Right lobe of liver (tissue), 4 donors: ENCODE measurements around the gene ZNF714.

Experiments used
- POLR2A ChIP-seq: fragments of 450-650 bp; IDR thresholded peaks from one replicate; pipeline ENCODE4 v1.6.1; 2017; ENCODE audit warnings: antibody characterized with exemption, mild to moderate bottlenecking
- TF ChIP-seq, protein P1 (sequence below), 4 donors: fragments of 200-600 bp in 3 of 4; fragments of 450-650 bp in 1 of 4; IDR thresholded peaks; one replicate each; pipeline versions ENCODE4 v1.5.1 to v1.8.0; 2016 to 2022; ENCODE audit warnings: antibody characterized with exemption in 4 of 4, mild to moderate bottlenecking in 2 of 4
- donor health status: DM: no; HTN: no; CAD: no.
- donor health status: DM: no; HTN: no; CAD: no.
- donor health status: DM: no; HTN: yes; CAD: no.

DNA sequence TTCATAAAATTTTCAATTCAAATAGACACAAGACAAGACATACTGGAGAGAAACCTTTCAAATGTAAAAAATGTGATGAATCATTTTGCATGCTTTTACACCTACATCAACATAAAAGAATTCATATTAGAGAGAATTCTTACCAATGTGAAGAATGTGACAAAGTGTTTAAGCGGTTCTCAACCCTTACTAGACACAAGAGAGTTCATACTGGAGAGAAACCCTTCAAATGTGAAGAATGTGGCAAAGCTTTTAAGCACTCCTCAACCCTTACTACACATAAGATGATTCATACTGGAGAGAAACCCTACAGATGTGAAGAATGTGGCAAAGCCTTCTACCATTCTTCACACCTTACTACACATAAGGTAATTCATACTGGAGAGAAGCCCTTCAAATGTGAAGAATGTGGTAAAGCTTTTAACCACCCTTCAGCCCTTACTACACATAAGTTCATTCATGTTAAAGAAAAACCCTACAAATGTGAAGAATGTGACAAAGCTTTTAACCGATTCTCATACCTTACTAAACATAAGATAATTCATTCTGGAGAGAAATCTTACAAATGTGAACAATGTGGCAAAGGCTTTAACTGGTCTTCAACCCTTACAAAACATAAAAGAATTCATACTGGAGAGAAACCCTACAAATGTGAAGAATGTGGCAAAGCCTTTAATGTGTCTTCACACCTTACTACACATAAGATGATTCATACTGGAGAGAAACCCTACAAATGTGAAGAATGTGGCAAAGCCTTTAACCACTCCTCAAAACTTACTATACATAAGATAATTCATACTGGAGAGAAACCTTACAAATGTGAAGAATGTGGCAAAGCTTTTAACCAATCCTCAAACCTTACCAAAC lies 35.3 kb downstream of the ZNF714 start:
- TF ChIP-seq, protein P1, sequence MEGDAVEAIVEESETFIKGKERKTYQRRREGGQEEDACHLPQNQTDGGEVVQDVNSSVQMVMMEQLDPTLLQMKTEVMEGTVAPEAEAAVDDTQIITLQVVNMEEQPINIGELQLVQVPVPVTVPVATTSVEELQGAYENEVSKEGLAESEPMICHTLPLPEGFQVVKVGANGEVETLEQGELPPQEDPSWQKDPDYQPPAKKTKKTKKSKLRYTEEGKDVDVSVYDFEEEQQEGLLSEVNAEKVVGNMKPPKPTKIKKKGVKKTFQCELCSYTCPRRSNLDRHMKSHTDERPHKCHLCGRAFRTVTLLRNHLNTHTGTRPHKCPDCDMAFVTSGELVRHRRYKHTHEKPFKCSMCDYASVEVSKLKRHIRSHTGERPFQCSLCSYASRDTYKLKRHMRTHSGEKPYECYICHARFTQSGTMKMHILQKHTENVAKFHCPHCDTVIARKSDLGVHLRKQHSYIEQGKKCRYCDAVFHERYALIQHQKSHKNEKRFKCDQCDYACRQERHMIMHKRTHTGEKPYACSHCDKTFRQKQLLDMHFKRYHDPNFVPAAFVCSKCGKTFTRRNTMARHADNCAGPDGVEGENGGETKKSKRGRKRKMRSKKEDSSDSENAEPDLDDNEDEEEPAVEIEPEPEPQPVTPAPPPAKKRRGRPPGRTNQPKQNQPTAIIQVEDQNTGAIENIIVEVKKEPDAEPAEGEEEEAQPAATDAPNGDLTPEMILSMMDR (IDR thresholded peaks at IDR 0.05), result no peak
- no peak for TF ChIP-seq POLR2A
